Muscle layer of duodenum (tissue), 2 donors: ENCODE results near the gene TCF7L1.

Experiments used
- H3K27ac ChIP-seq: one replicate; pipeline ENCODE4 v1.7.0; 2013; ENCODE audit warnings: mild to moderate bottlenecking, low read length
- H3K27me3 ChIP-seq: one replicate; pipeline ENCODE4 v1.7.0; 2013; ENCODE audit warnings: low read depth, mild to moderate bottlenecking, control low read depth, low read length
- H3K36me3 ChIP-seq, 2 donors: one replicate each; pipeline ENCODE4 v1.7.0; 2013; ENCODE audit warnings: low read length in 2 of 2, control low read depth in 1 of 2, mild to moderate bottlenecking in 1 of 2; ENCODE audit not compliant: insufficient read depth in 2 of 2, control insufficient read depth in 1 of 2
- H3K4me1 ChIP-seq, 2 donors: one replicate each; pipeline ENCODE4 v1.7.0; 2013; ENCODE audit warnings: low read length in 2 of 2, mild to moderate bottlenecking in 2 of 2, control low read depth in 1 of 2, moderate library complexity in 1 of 2; ENCODE audit not compliant: insufficient read depth in 2 of 2, control insufficient read depth in 1 of 2
- H3K4me3 ChIP-seq, 2 donors: one replicate each; pipeline ENCODE4 v1.7.0; 2013; ENCODE audit warnings: low read length in 2 of 2, low read depth in 1 of 2, mild to moderate bottlenecking in 1 of 2
- H3K9me3 ChIP-seq, 2 donors: one replicate each; pipeline ENCODE4 v1.7.0; 2013; ENCODE audit warnings: low read length in 2 of 2, control low read depth in 1 of 2, mild to moderate bottlenecking in 1 of 2; ENCODE audit not compliant: control insufficient read depth in 1 of 2
- donor health status: healthy.

The TCF7L1 gene

GRCh38 chr2:85178154-85178553 is 45.0 kb downstream of the TCF7L1 start:
- Histone ChIP-seq H3K4me3 (no peak overlapping the region), H3K27me3 (no peaks in the 10 kb centered on the region), H3K9me3 (no peaks in the 10 kb centered on the region), H3K36me3 (no peaks in the 10 kb centered on the region), H3K27ac (no peak overlapping the region), H3K4me1 (peaks cover 10 to 34% of the 10 kb centered on the region in 2 donors)

DNA sequence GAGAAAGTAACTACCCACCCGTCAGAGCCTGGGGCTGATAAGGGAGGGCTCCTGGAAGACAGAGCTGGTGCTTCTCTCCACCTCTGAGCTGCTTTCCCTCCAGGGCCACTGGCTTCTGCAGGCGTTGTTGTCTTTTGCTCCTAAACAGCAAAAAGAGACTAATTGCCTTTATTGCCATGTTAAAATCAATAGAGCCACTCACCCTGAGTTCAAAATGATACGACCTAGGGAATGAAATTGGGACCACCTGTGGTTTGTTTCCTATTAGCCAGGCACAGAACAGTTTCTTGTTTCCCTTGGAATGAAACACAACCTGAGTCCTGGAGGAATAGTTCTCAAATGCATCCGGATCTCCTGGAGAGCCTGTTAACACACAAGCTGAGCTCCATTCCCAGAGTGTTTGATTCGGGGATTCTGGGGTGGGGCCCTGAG is 45.8 kb downstream of the TCF7L1 start:
- Histone ChIP-seq H3K4me1 (peaks cover 10 to 34% of the 10 kb centered on the region in 2 donors), H3K36me3 (no peaks in the 10 kb centered on the region), H3K27me3 (no peaks in the 10 kb centered on the region), H3K27ac (no peak overlapping the region), H3K4me3 (no peak overlapping the region), H3K9me3 (no peaks in the 10 kb centered on the region)

DNA sequence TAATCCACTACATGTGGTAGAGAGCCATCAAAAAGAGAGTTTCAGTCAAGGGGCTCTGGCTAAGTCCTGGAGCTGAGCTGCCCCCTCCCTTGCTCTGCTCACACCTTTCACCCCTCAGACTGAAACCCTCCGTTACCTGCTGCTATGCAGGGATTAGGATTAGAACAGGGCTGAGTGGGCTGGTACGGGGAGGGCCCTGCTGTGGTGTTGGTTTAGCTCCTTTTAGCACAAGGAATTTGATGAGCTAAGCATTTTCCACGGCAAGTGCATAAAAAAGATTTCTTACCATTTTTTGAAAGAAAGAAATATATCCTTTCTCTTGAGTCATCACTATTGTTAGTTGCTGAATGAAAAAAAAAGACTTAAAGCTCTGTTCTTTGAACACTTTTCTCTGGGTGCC is 46.3 kb downstream of the TCF7L1 start:
- Histone ChIP-seq H3K4me1 (peaks cover 10 to 34% of the 10 kb centered on the region in 2 donors), H3K27me3 (no peaks in the 10 kb centered on the region), H3K36me3 (no peaks in the 10 kb centered on the region), H3K4me3 (no peak overlapping the region), H3K9me3 (no peaks in the 10 kb centered on the region), H3K27ac (no peak overlapping the region)

DNA sequence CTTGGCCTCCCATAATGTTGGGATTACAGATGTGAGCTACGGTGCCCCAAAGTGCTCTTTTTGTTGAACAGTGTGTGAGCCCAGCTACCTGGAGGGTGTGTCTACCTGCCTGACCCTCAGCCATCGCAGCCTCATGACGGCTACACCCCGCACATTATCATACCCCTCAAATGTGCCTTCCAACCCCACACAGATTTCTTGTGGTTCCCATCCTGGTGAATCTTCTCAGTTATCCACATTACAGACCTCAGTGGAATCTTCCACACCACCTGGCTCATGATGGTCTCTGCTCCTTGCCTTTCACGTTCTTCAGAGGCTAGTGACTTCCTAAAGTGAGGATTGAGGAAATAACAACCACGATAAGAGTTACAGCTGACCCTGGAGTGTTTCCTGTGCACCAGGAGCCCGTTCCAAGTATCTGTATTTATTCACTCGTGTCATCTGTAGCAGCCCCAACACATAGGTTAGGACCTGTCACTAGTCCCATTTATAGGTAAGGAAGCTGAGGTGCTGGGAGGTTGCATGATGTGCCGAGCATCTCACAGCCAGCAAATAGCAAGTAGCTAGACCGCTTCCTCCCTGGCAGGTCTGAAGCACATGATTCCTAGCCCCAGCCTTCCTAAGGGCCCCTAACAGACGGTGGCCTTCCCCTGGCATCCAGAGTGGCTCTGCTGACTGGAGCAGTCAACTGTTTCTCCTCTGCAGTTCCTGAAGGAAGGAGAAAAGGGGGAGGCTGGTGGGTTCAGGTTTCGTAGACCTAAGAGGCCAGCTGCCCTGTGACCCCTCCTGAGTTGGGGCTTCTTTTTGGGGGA is 47.3 kb downstream of the TCF7L1 start:
- peaks cover 6 to 28% of the 10 kb centered on the region in 2 donors for H3K4me1 ChIP-seq
- no peaks in the 10 kb centered on the region for H3K36me3 ChIP-seq
- H3K9me3 ChIP-seq = no peaks in the 10 kb centered on the region
- H3K4me3 ChIP-seq = no peak overlapping the region
- no peaks in the 10 kb centered on the region for H3K27me3 ChIP-seq
- no peak overlapping the region for H3K27ac ChIP-seq

GRCh38 chr2:85181134-85181631 is 48.0 kb downstream of the TCF7L1 start:
- Histone ChIP-seq H3K36me3 (no peaks in the 10 kb centered on the region), H3K27me3 (no peaks in the 10 kb centered on the region), H3K27ac (no peak overlapping the region), H3K9me3 (no peaks in the 10 kb centered on the region), H3K4me1 (peaks cover 4 to 22% of the 10 kb centered on the region in 2 donors), H3K4me3 (no peak overlapping the region)

GRCh38 chr2:85181844-85182456 is 48.8 kb downstream of the TCF7L1 start:
- H3K4me3 ChIP-seq = no peak overlapping the region
- no peaks in the 10 kb centered on the region for H3K9me3 ChIP-seq
- H3K4me1 ChIP-seq = peaks cover 4 to 22% of the 10 kb centered on the region in 2 donors
- no peaks in the 10 kb centered on the region for H3K27me3 ChIP-seq
- no peak overlapping the region for H3K27ac ChIP-seq
- H3K36me3 ChIP-seq = no peaks in the 10 kb centered on the region

DNA sequence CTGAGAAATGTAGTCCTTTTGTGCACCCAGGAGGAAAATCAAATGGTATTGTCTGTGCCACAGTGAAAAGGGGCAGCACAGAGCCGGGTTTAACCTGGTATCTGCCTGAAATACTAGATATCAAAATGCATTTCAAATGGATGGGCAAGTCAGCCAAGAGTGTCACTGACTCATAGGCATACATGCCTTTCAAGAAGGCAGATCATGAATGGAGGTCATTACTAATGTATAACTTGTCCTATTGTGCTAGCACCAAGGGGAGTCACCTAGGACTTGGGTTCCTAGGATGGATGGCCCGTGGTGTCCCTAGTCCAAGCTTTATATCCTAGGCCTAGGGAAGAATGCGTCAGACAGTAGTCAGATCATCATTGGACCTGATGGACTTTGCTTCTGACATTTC is 49.9 kb downstream of the TCF7L1 start:
- H3K9me3 ChIP-seq = no peaks in the 10 kb centered on the region
- H3K4me3 ChIP-seq = no peak overlapping the region
- peaks cover 4 to 22% of the 10 kb centered on the region in 2 donors for H3K4me1 ChIP-seq
- H3K27ac ChIP-seq = no peak overlapping the region
- no peaks in the 10 kb centered on the region for H3K36me3 ChIP-seq
- no peaks in the 10 kb centered on the region for H3K27me3 ChIP-seq

GRCh38 chr2:85183479-85183878 is 50.3 kb downstream of the TCF7L1 start:
- H3K4me3 ChIP-seq = no peak overlapping the region
- H3K27ac ChIP-seq = no peak overlapping the region
- peaks cover 4 to 22% of the 10 kb centered on the region in 2 donors for H3K4me1 ChIP-seq
- H3K27me3 ChIP-seq = no peaks in the 10 kb centered on the region
- no peaks in the 10 kb centered on the region for H3K36me3 ChIP-seq
- no peaks in the 10 kb centered on the region for H3K9me3 ChIP-seq

- Histone ChIP-seq H3K27me3 (no peaks in the 10 kb centered on the region), H3K4me3 (no peak overlapping the region), H3K9me3 (no peaks in the 10 kb centered on the region), H3K36me3 (no peaks in the 10 kb centered on the region), H3K4me1 (peaks cover 4 to 28% of the 10 kb centered on the region in 2 donors), H3K27ac (no peak overlapping the region)
Measured at GRCh38 chr2:85184231-85184630, 51.0 kb downstream of the TCF7L1 start.

DNA sequence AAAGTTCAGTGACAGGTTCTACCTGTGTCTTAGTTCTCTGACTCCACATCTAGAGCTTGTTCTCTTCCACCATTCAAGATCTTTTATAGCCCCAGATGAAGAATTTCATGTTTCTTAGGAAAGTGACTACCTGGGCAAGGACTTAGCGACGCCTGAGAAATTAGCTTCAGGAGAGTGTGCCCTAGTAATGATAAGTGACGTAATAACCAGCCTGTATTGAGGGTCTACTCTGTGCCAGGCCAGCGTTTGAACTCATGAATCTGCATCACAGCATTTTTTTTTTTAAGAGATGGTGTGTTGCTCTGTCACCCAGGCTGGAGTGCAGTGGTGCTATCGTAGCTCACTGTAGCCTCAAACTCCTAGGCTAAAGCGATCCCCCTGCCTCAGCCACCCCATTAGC is 51.8 kb downstream of the TCF7L1 start:
- Histone ChIP-seq H3K4me3 (no peak overlapping the region), H3K9me3 (no peaks in the 10 kb centered on the region), H3K4me1 (peaks cover 4 to 35% of the 10 kb centered on the region in 2 donors), H3K36me3 (no peaks in the 10 kb centered on the region), H3K27me3 (no peaks in the 10 kb centered on the region), H3K27ac (no peak overlapping the region)

GRCh38 chr2:85185431-85185940 is 52.3 kb downstream of the TCF7L1 start:
- Histone ChIP-seq H3K36me3 (no peaks in the 10 kb centered on the region), H3K9me3 (no peaks in the 10 kb centered on the region), H3K27me3 (no peaks in the 10 kb centered on the region), H3K4me3 (no peak overlapping the region), H3K4me1 (peaks cover 1 to 31% of the 10 kb centered on the region in 2 donors), H3K27ac (no peak overlapping the region)
